Smooth muscle cell (in vitro differentiated cells): ENCODE measurements around the gene PAQR4. TPM values are rescaled to one million over a fixed set of nuclear protein-coding genes. Genes with fewer than 3 reads are reported as not detected.

Experiments
- DNase-seq: peaks from one replicate; lab custom pipeline; 2025; ENCODE audit not compliant: unreplicated experiment; lab: John Stamatoyannopoulos, UW
- H2AFZ ChIP-seq: fragments of 200-600 bp; sonication (generic); 2 replicates; pipeline ENCODE4 v1.6.0; 2016; ENCODE audit warnings: antibody characterized with exemption, low read depth, mild to moderate bottlenecking
- H3F3A ChIP-seq: fragments of 200-600 bp; sonication (generic); 2 replicates; pipeline ENCODE4 v1.6.0; 2017; ENCODE audit warnings: antibody characterized with exemption, low read depth
- H3K27ac ChIP-seq: fragments of 200-600 bp; sonication (generic); 2 replicates; pipeline ENCODE4 v1.5.1; 2016; ENCODE audit warnings: low read depth, mild to moderate bottlenecking
- H3K27me3 ChIP-seq: fragments of 200-600 bp; sonication (generic); 2 replicates; pipeline ENCODE4 v1.6.1; 2016; ENCODE audit warnings: low read depth, mild to moderate bottlenecking
- H3K36me3 ChIP-seq: fragments of 200-600 bp; sonication (generic); 2 replicates; pipeline ENCODE4 v1.5.1; 2016; ENCODE audit warnings: low read depth
- H3K4me1 ChIP-seq: fragments of 200-600 bp; sonication (generic); 2 replicates; pipeline ENCODE4 v1.5.1; 2016; ENCODE audit warnings: low read depth
- H3K4me2 ChIP-seq: fragments of 200-600 bp; sonication (generic); 2 replicates; pipeline ENCODE4 v1.6.0; 2016; ENCODE audit warnings: mild to moderate bottlenecking
- H3K4me3 ChIP-seq: fragments of 200-600 bp; sonication (generic); 2 replicates; pipeline ENCODE4 v1.5.1; 2016; ENCODE audit warnings: mild to moderate bottlenecking
- H3K79me2 ChIP-seq: fragments of 200-600 bp; sonication (generic); 2 replicates; pipeline ENCODE4 v1.6.0; 2016; ENCODE audit warnings: low read depth, mild to moderate bottlenecking
- H3K9ac ChIP-seq: fragments of 200-600 bp; sonication (generic); 2 replicates; pipeline ENCODE4 v1.6.0; 2016; ENCODE audit warnings: low read depth
- H3K9me3 ChIP-seq: fragments of 200-600 bp; sonication (generic); replicated peaks from 2 replicates; pipeline ENCODE4 v1.5.1; 2016; ENCODE audit warnings: low read depth
- H4K20me1 ChIP-seq: fragments of 200-600 bp; sonication (generic); 2 replicates; pipeline ENCODE4 v1.6.0; 2016; ENCODE audit warnings: low read depth
- CTCF ChIP-seq: fragments of 200-600 bp; sonication (generic); IDR thresholded peaks from 2 replicates; pipeline ENCODE4 v1.5.1; 2017; ENCODE audit warnings: borderline replicate concordance, mild to moderate bottlenecking, antibody characterized with exemption; ENCODE audit not compliant: insufficient read depth, poor library complexity, severe bottlenecking
- WGBS: methylation state at CpG from one replicate; pipeline ENCODE4 v1.1.7; 2016; ENCODE audit warnings: low lambda C conversion rate; 5-methylcytosine and 5-hydroxymethylcytosine counted together
- polyA plus RNA-seq: library from polyadenylated mRNA; unstranded; fragments of >200 nt; fragmentation: Nextera tagmentation; extraction: Ambion mirVana; gene quantifications from 2 replicates; pipeline ENCODE4 v1.2.1, GENCODE V29; 2016
- total RNA-seq: library from RNA; depleted of rRNA; stranded (reverse); fragments of >200 nt; gene quantifications from 2 replicates; pipeline ENCODE4 v1.2.3, GENCODE V29; 2014

Gene PAQR4
- total and polyA plus RNA-seq, 2 experiments from 2014 or later = 4.6 to 9.3 TPM

GRCh38 chr16:2974319-2975056, 5.3 kb downstream of the PAQR4 start:
- H4K20me1 ChIP-seq = peaks cover 11% of the 10 kb centered on the region
- no peaks in the 10 kb centered on the region for H3F3A ChIP-seq
- H3K27me3 ChIP-seq = no peaks in the 10 kb centered on the region
- H3K79me2 ChIP-seq = no peaks in the 10 kb centered on the region
- no peak overlapping the region for H3K4me3 ChIP-seq
- H3K36me3 ChIP-seq = no peaks in the 10 kb centered on the region
- H3K4me1 ChIP-seq = peaks cover 3% of the 10 kb centered on the region
- no peak for DNase-seq
- TF ChIP-seq CTCF = no peak
- WGBS = 97% methylated on average over 15 of the region's 15 CpGs
- no peak overlapping the region for H2AFZ ChIP-seq
- no peaks in the 10 kb centered on the region for H3K9me3 ChIP-seq
- H3K4me2 ChIP-seq = no peak overlapping the region
- H3K27ac ChIP-seq = no peak overlapping the region
- no peak overlapping the region for H3K9ac ChIP-seq

GRCh38 chr16:2975161-2975795, 6.1 kb downstream of the PAQR4 start:
- Histone ChIP-seq H3F3A (no peaks in the 10 kb centered on the region), H3K27ac (no peak overlapping the region), H3K9ac (no peak overlapping the region), H3K79me2 (no peaks in the 10 kb centered on the region), H4K20me1 (peaks cover 9% of the 10 kb centered on the region), H3K4me1 (peaks cover 7% of the 10 kb centered on the region), H2AFZ (no peak overlapping the region), H3K4me3 (no peak overlapping the region), H3K4me2 (no peak overlapping the region), H3K27me3 (no peaks in the 10 kb centered on the region), H3K9me3 (no peaks in the 10 kb centered on the region), H3K36me3 (no peaks in the 10 kb centered on the region)
- DNase-seq = no peak
- 96% methylated on average over 28 of the region's 28 CpGs for WGBS
- TF ChIP-seq CTCF = no peak

DNA sequence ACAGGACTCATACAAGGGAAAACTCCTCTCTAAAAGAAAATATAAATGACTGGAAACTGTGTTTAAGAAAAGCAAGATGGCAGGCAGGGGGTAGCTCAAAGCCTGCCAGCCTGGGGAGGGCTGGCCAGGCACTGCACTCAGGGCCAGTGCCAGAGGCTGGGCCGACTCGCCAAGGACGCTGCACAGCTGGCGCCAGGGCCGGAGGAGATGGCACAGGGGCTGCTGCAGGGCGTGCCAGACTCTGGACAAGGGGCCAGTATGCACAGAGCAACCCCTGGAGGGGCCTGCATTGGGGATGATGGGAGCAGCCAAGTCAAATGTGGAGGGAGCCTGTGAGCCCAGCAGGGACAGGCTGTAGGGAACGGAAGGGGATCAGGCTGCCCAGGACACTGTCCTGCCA, 7.1 kb downstream of the PAQR4 start:
- Histone ChIP-seq H3K9ac (no peak overlapping the region), H2AFZ (no peak overlapping the region), H3K36me3 (no peaks in the 10 kb centered on the region), H3K4me1 (peaks cover 12% of the 10 kb centered on the region), H3K27me3 (no peaks in the 10 kb centered on the region), H3K4me3 (no peak overlapping the region), H3K9me3 (no peaks in the 10 kb centered on the region), H4K20me1 (no peaks in the 10 kb centered on the region), H3K79me2 (no peaks in the 10 kb centered on the region), H3F3A (no peaks in the 10 kb centered on the region), H3K4me2 (no peak overlapping the region), H3K27ac (no peak overlapping the region)
- WGBS = over 99% methylated on average over 7 of the region's 7 CpGs
- DNase-seq = no peak
- TF ChIP-seq CTCF = no peak
